Measurements from ENCODE around the gene ANXA6.

DNA sequence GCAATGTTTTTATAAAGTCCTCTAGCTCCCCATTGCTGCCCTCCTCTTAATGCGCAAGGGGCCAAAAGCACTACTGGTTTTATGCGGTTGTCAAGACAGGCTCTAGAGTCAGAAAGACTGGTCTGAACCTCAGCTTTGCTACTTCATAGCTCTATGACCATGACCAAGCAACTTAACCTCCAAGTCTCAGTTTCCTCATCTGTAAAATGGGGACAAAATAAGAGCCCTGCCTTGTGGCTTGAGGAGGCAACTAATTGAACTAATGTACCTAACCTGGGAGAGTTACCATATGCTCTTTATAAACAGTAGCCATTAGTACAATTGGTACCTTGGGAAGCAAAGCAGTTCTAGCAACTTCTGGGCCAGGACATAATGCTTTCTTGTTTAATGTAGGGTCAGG, 36.5 kb downstream of the ANXA6 start:
- TF ChIP-seq ZNF645 (tag by site-specific recombination; IDR thresholded peaks at IDR 0.05), result no peak
- no peak for TF ChIP-seq ZNF555 (tag by site-specific recombination; conservative IDR thresholded peaks at IDR 0.05)
- no peak for TF ChIP-seq ZNF24 (tag by site-specific recombination; IDR thresholded peaks at IDR 0.05)
- TF ChIP-seq, protein P1, sequence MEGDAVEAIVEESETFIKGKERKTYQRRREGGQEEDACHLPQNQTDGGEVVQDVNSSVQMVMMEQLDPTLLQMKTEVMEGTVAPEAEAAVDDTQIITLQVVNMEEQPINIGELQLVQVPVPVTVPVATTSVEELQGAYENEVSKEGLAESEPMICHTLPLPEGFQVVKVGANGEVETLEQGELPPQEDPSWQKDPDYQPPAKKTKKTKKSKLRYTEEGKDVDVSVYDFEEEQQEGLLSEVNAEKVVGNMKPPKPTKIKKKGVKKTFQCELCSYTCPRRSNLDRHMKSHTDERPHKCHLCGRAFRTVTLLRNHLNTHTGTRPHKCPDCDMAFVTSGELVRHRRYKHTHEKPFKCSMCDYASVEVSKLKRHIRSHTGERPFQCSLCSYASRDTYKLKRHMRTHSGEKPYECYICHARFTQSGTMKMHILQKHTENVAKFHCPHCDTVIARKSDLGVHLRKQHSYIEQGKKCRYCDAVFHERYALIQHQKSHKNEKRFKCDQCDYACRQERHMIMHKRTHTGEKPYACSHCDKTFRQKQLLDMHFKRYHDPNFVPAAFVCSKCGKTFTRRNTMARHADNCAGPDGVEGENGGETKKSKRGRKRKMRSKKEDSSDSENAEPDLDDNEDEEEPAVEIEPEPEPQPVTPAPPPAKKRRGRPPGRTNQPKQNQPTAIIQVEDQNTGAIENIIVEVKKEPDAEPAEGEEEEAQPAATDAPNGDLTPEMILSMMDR (tag by site-specific recombination; IDR thresholded peaks at IDR 0.05), result no peak
- TF ChIP-seq RBAK (tag by site-specific recombination; IDR thresholded peaks at IDR 0.05), result no peak
- TF ChIP-seq BCL11B (tag by site-specific recombination; IDR thresholded peaks at IDR 0.05; ENCODE audit: low read depth), result no peak
- TF ChIP-seq ZNF416 (tag by site-specific recombination; IDR thresholded peaks at IDR 0.05), result no peak
- TF ChIP-seq ZNF362 (tag by site-specific recombination; IDR thresholded peaks at IDR 0.05), result no peak
- TF ChIP-seq ZBTB1 (tag by site-specific recombination; IDR thresholded peaks at IDR 0.05), result no peak
- no peak for TF ChIP-seq ZNF239 (tag by site-specific recombination; IDR thresholded peaks at IDR 0.05)
- TF ChIP-seq ZNF311 (tag by site-specific recombination; IDR thresholded peaks at IDR 0.05; ENCODE audit: borderline replicate concordance), result no peak
- no peak for TF ChIP-seq KLF9 (tag by site-specific recombination; IDR thresholded peaks at IDR 0.05; ENCODE audit: low read depth)
- TF ChIP-seq HOXC10 (CRISPR knock-in tag; IDR thresholded peaks at IDR 0.05), result no peak

Data from HEK293 (cell line).